Panc1 (cell line): ENCODE measurements around the gene ACKR2.

Source experiments
- POLR2AphosphoS5 ChIP-seq: IDR thresholded peaks from 2 replicates; pipeline ENCODE4 v1.6.1; 2012; ENCODE audit warnings: mild to moderate bottlenecking, low read depth, low read length, moderate library complexity
- TF ChIP-seq, protein P1 (sequence below): fragments of 450-650 bp; IDR thresholded peaks from 2 replicates; pipeline ENCODE4 v1.5.1; 2017; ENCODE audit warnings: mild to moderate bottlenecking

DNA sequence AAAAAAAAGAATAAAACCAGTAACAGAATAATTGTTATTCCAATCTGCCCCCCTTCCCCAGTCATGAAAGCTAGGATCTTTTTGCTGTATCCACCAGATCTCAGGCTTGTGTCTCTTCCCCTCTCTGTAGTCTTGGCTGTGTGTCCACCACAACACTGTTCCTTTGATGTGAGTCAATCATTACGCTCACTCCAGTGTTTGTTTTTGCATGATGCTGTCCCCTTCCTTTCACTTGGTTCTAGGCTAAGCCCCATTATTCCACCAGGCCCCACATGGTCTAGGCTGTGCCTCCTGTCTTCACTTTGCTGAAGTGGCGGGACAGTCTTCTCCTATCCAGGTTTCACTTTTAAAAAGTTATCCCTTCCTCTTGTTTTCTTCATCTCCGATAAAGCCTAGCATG lies 13.6 kb downstream of the ACKR2 start:
- no peak for TF ChIP-seq POLR2AphosphoS5
- TF ChIP-seq, protein P1, sequence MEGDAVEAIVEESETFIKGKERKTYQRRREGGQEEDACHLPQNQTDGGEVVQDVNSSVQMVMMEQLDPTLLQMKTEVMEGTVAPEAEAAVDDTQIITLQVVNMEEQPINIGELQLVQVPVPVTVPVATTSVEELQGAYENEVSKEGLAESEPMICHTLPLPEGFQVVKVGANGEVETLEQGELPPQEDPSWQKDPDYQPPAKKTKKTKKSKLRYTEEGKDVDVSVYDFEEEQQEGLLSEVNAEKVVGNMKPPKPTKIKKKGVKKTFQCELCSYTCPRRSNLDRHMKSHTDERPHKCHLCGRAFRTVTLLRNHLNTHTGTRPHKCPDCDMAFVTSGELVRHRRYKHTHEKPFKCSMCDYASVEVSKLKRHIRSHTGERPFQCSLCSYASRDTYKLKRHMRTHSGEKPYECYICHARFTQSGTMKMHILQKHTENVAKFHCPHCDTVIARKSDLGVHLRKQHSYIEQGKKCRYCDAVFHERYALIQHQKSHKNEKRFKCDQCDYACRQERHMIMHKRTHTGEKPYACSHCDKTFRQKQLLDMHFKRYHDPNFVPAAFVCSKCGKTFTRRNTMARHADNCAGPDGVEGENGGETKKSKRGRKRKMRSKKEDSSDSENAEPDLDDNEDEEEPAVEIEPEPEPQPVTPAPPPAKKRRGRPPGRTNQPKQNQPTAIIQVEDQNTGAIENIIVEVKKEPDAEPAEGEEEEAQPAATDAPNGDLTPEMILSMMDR = no peak
